ENCODE measurements around the gene AAK1. TPM values are rescaled to one million over a fixed set of nuclear protein-coding genes. Genes with fewer than 3 reads are reported as not detected.

The AAK1 gene
- polyA plus RNA-seq, 3 donors = 9.8 to 18.9 (median 10.8) TPM

DNA sequence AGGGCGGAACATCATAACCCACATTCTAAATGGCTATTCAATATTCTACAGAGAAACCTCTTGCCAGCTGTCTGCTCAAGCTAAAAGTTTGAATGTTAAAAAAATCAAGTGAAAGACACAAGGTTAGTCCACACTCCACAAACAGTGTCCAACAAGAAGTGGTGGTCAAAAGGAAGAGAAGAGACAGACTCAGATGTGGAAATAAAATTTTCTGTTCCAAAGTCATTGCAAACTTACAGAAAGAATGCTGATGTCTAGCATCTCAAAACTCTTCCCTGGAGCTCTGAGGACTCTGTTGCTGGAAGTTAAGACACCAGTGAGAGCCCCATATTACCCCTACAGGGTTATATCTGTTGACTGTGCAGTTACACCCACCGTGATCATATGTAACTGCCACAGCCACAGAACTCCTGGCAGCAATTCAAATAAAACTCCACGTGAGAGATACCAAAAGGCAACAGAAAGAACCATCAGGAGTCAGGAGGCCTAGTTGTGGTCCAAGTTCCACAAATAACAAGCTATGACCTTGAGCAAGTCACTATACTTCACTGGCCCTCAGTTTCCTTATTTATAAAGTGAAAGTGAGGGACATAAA lies 60.9 kb downstream of the AAK1 start:
- peak; percentile 11 to 39 (median 38) for DNase-seq
- H3K27ac Mint-ChIP-seq = peak overlapping the region; percentile 88 to 97 (median 93)
- H3K27me3 Mint-ChIP-seq (ENCODE audit: low read depth in 3 of 3) = peaks cover 0 to 2% (median 0%) of the 10 kb centered on the region in 3 donors
- no peaks in the 10 kb centered on the region for H3K9me3 ChIP-seq (replicated peaks in 1 of 2; ENCODE audit: control insufficient read depth in 1 of 2, insufficient read depth in 1 of 2, low read length in 2 of 2)
- intact Hi-C loops (cut with micrococcal nuclease) = loop anchor here in 1 of 2 donors (2.0 to 5.0 kb wide), 2 partner anchors 40 to 58 kb away; no protein-coding TSS in a partner anchor
- H3K4me2 ChIP-seq (replicated peaks; ENCODE audit: extremely low read depth, low read length, poor library complexity, severe bottlenecking) = peak overlapping the region; percentile 80
- no peak overlapping the region for H2AFZ ChIP-seq (ENCODE audit: insufficient read depth, low read depth, low read length, poor library complexity, severe bottlenecking)
- H3K79me2 ChIP-seq (ENCODE audit: insufficient read depth, low read length) = peaks cover 89% of the 10 kb centered on the region
- H3K9me3 Mint-ChIP-seq = no peaks in the 10 kb centered on the region
- peak overlapping the region; percentile 75 to 93 for H3K4me3 Mint-ChIP-seq
- H3K9ac ChIP-seq (ENCODE audit: insufficient read depth, low read length, poor library complexity, severe bottlenecking) = peak overlapping the region; percentile 36
- H4K20me1 ChIP-seq (ENCODE audit: insufficient read depth, low read length) = peaks cover 19% of the 10 kb centered on the region
- no peaks in the 10 kb centered on the region for H3K36me3 ChIP-seq (replicated peaks in 1 of 2; ENCODE audit: control insufficient read depth in 1 of 2, insufficient read depth in 2 of 2, low read length in 2 of 2)
- peaks cover 68 to 71% of the 10 kb centered on the region in 2 donors for H3K4me1 ChIP-seq (ENCODE audit: control insufficient read depth in 1 of 2, insufficient read depth in 2 of 2, low read length in 2 of 2)
- H3K4me3 ChIP-seq (replicated peaks in 1 of 3; ENCODE audit: low read depth in 2 of 3, low read length in 3 of 3) = peak overlapping the region; percentile 8 to 68 (median 25)
- 0% methylated on average over 1 of the region's 3 CpGs for WGBS (ENCODE audit: insufficient coverage)
- H3K27me3 ChIP-seq (ENCODE audit: control insufficient read depth in 2 of 2, insufficient read depth in 2 of 2, low read length in 2 of 2) = no peaks in the 10 kb centered on the region
- peak overlapping the region; percentile 71 to 86 for H3K27ac ChIP-seq (ENCODE audit: low read depth in 1 of 2, low read length in 2 of 2)
- TF ChIP-seq, protein P1, sequence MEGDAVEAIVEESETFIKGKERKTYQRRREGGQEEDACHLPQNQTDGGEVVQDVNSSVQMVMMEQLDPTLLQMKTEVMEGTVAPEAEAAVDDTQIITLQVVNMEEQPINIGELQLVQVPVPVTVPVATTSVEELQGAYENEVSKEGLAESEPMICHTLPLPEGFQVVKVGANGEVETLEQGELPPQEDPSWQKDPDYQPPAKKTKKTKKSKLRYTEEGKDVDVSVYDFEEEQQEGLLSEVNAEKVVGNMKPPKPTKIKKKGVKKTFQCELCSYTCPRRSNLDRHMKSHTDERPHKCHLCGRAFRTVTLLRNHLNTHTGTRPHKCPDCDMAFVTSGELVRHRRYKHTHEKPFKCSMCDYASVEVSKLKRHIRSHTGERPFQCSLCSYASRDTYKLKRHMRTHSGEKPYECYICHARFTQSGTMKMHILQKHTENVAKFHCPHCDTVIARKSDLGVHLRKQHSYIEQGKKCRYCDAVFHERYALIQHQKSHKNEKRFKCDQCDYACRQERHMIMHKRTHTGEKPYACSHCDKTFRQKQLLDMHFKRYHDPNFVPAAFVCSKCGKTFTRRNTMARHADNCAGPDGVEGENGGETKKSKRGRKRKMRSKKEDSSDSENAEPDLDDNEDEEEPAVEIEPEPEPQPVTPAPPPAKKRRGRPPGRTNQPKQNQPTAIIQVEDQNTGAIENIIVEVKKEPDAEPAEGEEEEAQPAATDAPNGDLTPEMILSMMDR (IDR thresholded peaks at IDR 0.05) = no peak
- peaks cover 74% of the 10 kb centered on the region for H3K4me1 Mint-ChIP-seq
- peaks cover 3 to 15% of the 10 kb centered on the region in 2 donors for H3K36me3 Mint-ChIP-seq

DNA sequence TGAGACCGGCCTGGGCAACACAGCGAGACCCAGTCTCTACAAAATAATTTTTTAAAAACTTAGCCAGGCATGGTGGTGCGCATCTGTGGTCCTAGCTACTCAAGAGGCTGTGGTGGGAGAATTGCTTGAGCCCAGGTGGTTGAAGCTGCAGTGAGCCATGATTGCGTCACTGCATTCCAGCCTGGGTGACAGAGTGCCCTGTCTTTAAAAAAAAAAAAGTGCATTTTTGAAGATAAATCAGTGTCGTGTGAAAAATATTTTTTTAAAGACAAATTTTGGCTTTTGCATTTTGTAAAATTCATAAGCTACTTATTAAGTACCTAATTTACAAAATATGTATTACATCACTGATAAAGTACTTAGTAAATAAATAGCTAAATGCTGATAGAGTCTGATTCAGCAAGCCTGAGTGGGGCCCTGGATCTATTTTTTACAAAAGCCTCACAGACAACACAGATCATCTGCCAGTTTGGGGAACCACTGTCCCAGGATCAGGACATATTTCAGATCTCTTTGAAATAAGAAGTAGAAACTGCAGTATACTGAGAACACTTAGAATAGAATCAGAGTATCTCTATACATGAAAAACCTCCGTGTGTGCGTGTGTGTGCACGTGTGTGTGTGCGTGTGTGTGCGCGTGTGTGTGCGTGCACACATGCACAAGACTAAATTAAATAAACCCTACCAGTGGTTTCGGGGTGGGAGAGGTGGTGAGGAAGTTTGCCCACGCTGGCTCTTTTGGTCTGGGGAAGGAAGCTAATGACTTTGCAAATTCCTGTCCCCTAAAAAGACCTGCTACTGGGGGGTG lies 61.6 kb downstream of the AAK1 start:
- intact Hi-C loops (cut with micrococcal nuclease) = loop anchor here in 1 of 2 donors (2.0 to 5.0 kb wide), 2 partner anchors 40 to 59 kb away; no protein-coding TSS in a partner anchor
- H3K9me3 Mint-ChIP-seq = no peaks in the 10 kb centered on the region
- H3K4me3 ChIP-seq (replicated peaks in 1 of 3; ENCODE audit: low read depth in 2 of 3, low read length in 3 of 3) = peak overlapping the region; percentile 8 to 68 (median 25)
- peaks cover 0 to 2% (median 0%) of the 10 kb centered on the region in 3 donors for H3K27me3 Mint-ChIP-seq (ENCODE audit: low read depth in 3 of 3)
- peak; percentile 42 to 58 (median 56) for DNase-seq
- TF ChIP-seq, protein P1 (IDR thresholded peaks at IDR 0.05) = no peak
- H3K9me3 ChIP-seq (replicated peaks in 1 of 2; ENCODE audit: control insufficient read depth in 1 of 2, insufficient read depth in 1 of 2, low read length in 2 of 2) = no peaks in the 10 kb centered on the region
- H3K27ac Mint-ChIP-seq = peak overlapping the region; percentile 88 to 97 (median 93)
- H3K79me2 ChIP-seq (ENCODE audit: insufficient read depth, low read length) = peaks cover 89% of the 10 kb centered on the region
- peaks cover 25% of the 10 kb centered on the region for H4K20me1 ChIP-seq (ENCODE audit: insufficient read depth, low read length)
- peak overlapping the region; percentile 71 to 86 for H3K27ac ChIP-seq (ENCODE audit: low read depth in 1 of 2, low read length in 2 of 2)
- WGBS (ENCODE audit: insufficient coverage) = 20% methylated on average over 2 of the region's 14 CpGs
- H3K36me3 Mint-ChIP-seq = peaks cover 3 to 15% of the 10 kb centered on the region in 2 donors
- no peaks in the 10 kb centered on the region for H3K36me3 ChIP-seq (replicated peaks in 1 of 2; ENCODE audit: control insufficient read depth in 1 of 2, insufficient read depth in 2 of 2, low read length in 2 of 2)
- no peaks in the 10 kb centered on the region for H3K27me3 ChIP-seq (ENCODE audit: control insufficient read depth in 2 of 2, insufficient read depth in 2 of 2, low read length in 2 of 2)
- H3K4me3 Mint-ChIP-seq = peak overlapping the region; percentile 75 to 93
- H3K4me1 Mint-ChIP-seq = peaks cover 81% of the 10 kb centered on the region
- peak overlapping the region; percentile 80 for H3K4me2 ChIP-seq (replicated peaks; ENCODE audit: extremely low read depth, low read length, poor library complexity, severe bottlenecking)
- peaks cover 75 to 78% of the 10 kb centered on the region in 2 donors for H3K4me1 ChIP-seq (ENCODE audit: control insufficient read depth in 1 of 2, insufficient read depth in 2 of 2, low read length in 2 of 2)
- no peak overlapping the region for H2AFZ ChIP-seq (ENCODE audit: insufficient read depth, low read depth, low read length, poor library complexity, severe bottlenecking)
- peak overlapping the region; percentile 36 for H3K9ac ChIP-seq (ENCODE audit: insufficient read depth, low read length, poor library complexity, severe bottlenecking)

All from CD14-positive monocyte (primary cell).